OCI-M2 (cell line): ENCODE data around the gene ERFL.
"Not testable (repeated sequence)": the region's sequence is repeated elsewhere in the genome, so short reads cannot be mapped to it uniquely, and the experiment has no call there.

Experiments
- DNase-seq: peaks from one replicate; lab custom pipeline; 2025; ENCODE audit not compliant: unreplicated experiment; lab: John Stamatoyannopoulos, UW

Gene ERFL

DNA sequence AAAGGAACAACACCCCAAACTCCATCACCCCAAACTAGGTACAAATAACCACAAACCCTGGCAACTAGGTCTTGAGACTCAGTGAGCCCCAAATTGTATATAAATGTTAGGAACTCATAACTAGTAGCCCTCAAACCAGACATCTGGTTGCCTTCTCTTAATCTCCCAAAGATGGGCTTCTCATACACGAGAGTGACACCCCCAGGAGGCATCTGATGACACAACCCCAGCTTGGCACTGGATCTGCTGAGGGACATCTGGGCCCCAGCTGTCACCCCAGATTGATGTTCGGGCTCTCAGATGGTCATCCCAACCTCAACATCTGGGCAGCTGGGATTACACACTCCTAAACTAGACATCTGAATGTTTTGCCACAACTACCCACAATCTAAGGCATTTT, 16.1 kb upstream of the ERFL start:
- DNase-seq = no peak

DNA sequence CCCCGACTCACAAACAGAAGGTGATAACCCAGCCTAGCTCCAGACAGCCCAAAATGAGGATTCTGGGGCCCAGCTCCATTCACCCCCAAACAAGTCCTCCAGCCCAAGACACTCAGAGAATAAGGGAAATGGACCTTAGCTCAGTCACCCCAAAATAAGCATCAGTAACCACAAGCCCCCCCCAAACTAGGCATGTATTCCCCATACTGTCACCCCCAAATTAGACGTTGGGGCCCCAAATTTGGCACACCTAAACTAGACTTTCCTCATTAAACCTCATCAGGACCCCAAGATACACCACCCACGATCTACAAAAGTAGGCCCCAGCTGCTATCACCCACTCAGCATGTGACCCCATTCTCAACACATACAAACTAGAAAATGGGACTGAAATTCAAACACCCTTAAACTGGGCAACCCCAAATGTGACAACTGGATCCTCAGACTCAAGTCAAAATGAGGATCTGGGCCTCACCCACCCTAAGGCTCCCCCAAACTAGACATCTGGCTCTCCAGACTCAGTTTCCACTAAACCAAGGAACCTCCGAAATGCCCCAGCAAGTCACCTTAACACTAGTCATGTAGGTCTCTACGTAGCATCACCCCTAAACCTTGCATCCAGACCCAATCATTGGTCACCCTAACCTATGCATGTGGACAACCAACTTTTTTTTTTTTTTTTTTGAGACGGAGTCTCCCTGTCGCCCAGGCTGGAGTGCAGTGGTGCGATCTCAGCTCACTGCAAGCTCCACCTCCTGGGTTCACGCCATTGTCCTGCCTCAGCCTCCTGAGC, 13.4 kb upstream of the ERFL start:
- DNase-seq = no peak

DNA sequence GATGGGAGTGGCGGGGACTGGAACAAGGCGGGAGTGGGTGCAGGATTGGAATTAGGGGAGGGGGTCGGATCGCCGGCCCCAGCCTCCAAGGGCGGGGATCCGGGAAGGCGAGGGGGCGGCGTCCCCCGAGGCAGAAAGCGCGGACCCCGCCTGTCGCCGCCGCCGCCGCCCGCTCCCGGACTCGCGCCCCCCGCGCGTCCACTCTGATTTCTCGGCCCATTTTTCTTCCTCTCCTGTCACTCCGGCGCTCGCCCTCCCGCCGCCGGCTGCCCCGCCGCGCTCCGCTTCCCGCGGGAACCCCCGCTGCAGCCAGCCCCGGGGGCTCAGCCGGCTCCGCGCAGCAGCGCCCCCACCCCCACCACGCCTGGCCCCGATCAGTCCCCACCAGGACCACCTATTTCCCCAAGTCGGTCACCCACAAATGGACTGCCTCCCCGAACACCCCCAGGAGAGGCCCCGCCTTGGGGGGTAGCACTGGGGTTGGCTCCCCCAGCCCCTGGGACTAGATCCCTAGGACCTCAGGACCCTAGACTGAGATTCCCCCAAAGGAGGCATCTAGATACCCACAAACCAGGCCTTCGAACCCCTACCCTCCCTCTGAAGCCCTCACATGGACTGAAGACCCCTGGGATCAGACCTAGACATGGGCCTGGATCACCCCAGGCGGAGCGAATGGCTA, 12.6 kb upstream of the ERFL start:
- DNase-seq = no peak

DNA sequence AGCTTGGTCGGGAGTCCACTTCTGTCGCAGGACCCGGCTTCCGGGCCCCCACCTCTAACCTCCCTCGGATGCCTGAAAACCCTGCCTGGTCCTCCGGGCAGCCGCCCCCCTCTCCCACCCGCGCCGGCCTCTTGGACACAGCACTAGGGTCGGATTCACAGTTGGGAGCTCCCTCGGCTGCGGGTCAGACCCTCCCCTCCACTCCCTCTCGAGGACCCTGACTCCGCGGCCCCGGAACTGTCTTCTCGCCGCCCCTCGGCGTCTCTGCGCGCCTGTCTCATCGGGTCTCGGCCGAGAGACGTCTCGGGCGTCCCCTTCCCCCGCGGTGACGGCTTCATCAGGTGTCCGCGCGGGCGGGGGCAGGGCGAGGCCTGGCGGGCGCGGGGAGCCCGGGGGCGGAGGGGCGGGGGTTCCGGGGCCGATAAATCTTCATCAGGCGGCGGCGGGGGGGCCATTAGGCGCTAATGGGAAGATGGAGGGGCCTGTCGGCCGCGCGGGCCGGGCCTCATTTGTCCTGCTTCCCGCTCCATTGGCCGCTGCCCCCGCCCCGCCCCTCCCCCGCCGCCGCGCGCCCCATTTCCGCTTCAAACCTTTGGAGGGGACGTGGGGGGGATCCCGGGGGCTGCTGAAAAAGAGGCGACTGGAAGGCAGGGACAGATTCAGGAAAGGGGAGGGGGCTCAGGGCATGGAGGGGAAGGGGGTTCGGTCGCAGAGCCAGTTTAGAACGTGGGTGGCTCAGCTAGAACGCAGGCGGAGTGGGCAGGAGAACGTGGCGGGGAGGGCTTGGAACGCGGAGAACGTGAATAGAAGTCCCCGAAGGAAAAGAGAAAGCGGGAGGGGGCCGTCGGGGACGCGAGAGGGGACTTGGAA, 11.8 kb upstream of the ERFL start:
- DNase-seq = no peak

DNA sequence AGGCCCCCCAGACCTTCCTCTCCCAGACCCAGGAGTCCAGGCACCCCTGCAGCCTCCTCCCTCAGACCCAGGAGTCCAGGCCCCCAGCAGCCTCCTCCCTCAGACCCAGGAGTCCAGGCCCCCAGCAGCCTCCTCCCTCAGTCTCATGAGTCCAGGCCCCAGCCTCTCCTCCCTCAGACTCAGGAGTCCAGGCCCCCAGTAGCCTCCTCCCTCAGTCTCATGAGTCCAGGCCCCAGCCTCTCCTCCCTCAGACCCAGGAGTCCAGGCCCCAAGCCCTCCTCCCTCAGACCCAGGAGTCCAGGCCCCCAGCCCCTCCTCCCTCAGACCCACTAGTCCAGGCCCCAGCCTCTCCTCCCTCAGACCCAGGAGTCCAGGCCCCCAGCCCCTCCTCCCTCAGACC, 11.0 kb upstream of the ERFL start:
- DNase-seq = not testable (repeated sequence)

DNA sequence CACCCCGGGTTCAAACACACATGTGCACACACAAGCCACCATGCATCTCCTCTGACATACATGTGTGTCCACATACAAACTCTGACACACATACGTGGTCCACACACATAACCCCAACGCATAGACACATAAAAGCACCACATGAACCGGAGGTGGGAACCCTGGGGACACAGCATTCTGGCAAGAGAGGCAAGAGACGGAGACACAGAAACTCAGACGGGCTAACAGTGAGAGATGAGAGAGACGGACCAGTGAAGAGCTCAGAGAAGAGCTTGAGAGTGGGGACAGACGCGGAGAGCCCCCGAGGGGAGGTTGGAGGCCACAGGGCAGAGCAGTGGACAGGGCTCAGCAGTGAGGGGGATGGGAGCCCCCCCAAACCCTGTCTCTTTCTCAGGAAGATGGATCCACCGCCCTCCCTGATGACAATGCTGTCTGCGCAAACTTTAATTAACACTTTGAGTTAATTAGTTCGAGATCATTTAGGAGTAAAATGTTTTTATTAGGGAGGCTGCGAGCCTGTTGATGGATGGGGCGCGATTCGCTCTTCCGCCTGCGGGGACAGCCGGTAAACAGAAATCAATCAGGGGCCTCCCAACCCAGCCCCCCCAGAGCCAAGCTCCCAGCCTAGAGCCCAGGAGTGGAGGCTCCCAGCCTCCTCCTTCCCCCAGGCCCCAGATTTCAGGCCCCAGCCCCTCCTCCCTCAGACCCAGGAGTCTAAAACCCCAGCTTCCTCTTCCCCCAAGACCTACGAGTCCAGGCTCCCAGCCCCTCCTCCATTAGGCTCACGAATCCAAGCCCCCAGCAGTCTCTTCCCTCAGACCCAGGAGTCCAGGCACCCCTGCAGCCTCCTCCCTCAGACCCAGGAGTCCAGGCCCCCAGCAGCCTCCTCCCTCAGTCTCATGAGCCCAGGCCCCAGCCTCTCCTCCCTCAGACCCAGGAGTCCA, 9.5 kb upstream of the ERFL start:
- no peak for DNase-seq

DNA sequence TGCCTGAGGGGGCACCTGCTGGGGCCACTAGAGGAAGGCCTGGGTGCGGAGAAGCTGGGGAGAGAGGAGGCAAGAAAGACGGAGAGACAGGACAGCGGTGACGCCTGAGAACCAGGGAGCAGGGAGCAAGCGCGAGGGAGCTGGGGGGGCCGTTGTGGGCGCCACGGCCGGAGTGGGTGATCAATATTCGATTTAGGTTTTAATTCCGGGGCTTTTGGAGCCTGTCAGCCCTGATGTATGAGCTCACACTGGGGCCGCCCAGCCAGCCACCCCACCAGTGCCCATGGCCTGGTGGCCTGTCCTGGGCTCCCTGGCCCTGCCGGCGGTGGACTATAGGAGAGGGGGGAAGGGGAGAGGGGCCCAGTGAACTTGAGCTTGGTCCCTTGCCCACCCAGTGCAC, 8.7 kb upstream of the ERFL start:
- no peak for DNase-seq

DNA sequence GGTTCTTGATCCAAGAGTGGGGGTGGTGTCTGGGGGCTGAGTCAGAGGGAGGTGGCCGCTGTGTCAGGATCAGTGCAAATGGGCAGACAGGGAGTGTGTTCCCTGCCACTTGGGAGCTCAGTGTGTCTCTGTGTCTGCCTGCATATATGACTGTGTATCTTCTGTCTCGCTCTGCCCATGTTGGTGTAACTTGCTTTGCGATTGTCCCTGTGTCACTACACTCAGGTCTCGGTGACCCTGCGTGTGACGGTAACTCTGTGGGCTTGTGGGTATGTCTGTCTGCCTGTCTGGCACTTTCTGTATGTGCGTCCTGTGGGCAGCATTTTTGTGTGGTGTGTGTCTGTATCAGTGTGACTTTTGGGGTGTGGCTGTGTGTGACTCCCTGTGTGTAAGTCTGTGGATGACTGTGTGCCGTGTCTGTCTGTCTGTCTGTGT, 8.2 kb upstream of the ERFL start:
- DNase-seq = no peak

DNA sequence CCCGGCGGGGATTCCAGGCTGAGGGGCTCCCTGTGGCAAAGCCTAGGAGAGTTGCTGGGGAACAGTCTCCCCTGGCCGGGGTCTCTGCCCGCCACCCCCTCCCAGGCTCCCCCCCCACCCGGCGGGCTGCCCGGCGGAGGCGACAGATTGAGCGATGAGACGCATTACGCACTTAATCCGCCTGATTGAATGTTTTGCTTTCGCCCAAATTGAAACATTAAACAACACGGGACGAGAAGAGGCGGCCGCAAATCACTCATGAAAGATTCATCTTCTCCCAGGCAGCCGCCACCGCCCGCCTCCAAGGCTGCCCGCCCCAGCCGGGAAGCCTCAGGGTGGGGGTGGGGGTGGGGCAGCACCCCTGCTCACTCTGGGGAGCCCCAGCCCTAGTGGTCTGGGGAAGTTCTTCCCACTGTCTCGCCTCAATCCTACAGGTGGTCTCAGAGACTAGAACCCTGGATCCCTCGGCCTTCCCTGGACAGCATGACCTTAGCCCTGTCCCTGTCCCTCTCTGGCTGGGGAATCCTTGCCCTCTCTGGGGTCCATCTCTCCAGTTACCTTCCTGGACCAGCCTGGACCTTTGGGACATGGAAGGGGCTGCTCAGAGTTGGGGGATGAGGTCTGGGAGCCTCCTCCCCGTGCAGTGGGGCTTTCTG, 7.6 kb upstream of the ERFL start:
- no peak for DNase-seq

DNA sequence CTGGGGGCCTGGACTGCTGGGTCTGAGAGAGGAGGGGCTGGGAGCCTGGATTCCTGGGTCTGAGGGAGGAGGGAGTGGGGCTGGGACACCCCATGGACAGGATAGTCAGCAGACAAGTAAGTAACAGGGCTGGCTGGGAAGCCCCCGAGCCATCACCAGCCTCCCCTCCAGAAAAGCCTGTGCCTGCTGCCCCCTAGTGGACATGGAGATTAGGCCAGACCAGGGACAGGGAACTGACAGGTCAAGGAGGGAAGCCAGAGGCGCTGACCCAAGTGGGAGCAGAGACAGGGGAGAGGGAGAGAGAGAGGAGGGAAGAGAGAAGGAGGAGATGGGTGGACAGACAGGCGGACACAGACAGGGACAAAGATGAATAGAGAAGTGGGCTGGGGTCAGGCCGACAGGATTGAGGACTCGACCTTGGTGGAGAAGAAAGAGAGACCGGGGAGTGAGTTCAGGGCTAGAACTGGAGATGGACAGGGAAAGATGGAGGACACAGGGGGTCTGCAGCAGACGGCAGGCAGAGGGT, 6.7 kb upstream of the ERFL start:
- peak; percentile 69 for DNase-seq

DNA sequence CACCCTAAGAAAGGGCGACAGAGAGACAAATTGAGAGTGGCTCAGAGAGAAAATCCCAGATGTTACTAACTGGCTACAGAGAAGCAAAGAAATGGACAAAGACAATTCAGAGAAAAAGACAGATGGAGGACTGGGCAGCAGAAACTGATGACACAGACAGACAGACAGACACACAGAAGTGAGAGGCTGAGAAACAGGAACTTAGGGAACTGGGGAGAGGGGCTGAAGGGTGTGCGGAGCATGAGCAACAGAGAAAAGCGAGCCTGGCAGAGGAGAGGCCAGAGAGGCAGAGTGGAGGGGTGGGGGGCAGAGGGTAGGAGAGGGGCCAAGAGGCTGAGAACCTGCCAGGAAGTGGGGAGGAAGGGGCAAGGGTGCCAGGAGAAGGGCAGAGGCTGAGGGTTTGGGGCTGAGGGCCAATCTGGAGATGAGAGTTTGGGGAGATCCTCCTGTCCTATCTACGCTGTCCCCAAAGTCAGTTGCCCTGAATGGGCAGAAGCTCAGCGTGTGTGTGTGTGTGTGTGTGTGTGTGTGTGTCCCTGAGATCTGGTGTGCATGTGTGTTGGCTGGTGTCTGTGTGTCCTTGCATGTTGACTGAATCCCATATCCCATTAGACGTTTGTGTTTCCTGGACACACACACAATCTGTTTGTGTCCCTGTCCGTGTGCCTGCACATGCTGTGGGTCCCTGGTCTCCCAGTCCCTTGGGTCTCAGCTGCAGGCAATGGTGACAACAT, 5.6 kb upstream of the ERFL start:
- DNase-seq = no peak

DNA sequence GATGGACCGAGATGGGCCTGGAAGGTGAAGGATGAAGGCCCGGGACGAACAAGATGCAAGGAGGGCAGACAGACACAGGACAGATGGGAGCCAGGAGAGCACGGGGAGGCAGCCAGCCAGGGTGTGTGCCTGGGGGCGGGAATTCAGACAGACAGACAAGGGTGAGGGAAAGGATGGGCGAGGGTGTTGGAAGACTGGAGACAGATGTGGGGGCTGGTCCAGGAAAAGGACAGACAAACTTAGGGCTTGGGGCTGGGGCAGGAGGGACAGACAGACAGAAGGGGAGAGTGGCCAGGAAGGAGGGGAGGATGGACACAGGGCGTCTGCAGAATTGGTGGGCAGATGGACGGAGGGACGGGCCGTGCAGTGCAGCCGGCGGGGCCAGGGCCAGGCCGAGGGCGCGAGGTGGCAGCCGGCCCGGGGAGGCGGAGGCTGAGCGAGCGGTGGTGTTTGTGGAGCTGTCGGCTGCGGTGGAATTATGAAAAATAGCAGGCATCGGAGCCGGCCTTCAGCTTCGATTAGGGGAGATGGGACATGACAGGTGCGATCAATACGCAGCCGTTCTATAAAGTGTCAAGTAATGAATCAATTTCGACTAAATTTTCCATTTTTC, 4.6 kb upstream of the ERFL start:
- DNase-seq = no peak

DNA sequence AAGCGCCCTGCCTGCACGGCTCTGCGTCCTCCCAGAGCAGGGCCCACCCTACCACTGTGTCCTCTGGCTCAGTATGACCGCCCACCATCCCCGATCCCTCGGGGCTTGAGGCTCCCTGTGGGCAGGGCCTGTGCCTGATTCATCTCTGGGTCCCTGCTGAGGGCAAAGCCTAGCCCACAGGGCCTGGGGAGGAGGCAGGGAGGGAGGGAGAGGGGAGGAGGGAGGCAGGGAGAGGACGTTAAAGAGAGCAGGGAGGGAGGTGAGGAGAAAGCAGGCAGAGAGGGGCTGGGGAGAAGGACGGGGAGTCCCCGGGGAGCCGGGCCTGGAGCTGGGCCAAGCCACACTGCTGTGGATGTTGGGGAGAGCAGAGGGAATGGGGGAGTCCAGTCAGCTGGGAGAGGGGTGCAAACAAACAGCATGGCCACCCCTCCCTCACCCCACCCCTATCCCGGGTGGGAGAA, 4.0 kb upstream of the ERFL start:
- DNase-seq = no peak

DNA sequence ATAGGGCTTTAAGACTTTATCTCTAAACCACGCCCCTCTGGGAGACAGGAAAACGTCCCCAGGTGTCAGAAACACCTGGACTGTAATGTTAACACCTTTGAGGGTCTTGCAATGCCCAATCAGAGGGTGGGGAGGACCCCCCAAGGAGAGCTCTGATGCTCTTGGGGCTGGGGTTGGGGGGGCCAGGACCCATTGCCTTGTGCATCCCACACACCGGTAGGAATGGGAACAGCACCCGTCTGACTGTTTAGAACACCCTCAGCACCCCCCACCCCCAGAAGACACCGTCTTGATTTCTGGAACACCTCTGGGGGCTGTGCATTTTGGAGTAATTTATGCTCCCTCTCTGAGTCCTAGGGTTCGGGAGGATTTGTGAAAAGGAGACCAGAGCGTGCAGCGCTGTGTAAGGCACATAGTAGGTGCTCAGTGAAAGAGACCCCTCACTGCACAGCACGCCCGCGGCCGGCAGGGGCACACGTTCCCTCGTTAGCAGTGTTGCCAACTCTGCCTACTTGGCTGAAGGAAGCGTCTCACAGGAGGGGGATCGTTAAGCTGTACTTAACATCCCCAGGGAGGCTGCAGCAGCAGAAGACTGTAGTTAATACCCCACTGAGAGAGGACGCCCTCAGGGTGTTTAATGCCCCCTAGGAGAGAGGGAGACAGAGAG, 2.8 kb upstream of the ERFL start:
- no peak for DNase-seq

DNA sequence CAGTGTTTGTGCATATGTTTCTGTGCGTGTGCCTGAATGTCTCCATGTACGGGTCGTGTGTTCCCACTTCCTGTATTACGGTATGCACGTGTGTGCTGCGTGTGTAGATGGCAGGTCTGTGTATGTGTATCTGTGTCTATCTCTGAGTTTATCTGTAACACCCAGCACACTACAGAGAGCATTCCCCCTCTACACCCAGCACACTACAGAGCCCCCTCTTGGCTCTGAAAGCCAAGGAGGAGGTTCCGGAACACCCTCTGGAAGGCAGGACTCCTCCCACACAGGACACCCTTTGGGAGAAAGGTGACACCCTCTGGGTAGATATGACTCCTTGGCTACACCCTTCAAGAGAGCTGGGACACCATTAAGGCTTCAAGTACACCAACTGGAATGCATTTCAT, 2.1 kb upstream of the ERFL start:
- no peak for DNase-seq

DNA sequence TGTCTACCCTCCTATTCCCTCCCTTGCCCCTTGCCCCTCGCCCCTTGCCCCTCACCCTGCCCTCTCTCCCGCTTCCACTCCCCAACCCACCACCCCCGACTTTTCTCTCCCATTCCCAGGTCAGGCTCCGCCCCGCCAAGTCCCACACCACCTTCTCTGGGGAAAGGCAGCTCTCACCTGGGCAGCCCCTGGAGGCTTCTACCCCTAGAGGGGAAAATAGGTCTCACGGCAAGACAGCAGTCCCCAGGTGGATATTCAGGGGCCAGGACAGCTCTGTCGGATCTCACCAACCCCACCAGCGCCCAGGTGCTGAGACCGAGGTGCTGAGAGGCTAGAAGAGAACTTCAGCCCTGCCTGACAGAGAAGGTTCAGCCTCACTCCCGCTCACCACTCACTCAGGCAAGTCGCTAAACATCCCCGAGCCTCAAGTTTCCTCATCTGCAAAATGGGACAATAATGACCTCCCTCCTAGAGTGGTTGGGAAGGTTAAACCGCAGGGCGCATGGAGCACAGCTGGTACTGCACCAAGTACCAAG, 1.4 kb upstream of the ERFL start:
- no peak for DNase-seq

DNA sequence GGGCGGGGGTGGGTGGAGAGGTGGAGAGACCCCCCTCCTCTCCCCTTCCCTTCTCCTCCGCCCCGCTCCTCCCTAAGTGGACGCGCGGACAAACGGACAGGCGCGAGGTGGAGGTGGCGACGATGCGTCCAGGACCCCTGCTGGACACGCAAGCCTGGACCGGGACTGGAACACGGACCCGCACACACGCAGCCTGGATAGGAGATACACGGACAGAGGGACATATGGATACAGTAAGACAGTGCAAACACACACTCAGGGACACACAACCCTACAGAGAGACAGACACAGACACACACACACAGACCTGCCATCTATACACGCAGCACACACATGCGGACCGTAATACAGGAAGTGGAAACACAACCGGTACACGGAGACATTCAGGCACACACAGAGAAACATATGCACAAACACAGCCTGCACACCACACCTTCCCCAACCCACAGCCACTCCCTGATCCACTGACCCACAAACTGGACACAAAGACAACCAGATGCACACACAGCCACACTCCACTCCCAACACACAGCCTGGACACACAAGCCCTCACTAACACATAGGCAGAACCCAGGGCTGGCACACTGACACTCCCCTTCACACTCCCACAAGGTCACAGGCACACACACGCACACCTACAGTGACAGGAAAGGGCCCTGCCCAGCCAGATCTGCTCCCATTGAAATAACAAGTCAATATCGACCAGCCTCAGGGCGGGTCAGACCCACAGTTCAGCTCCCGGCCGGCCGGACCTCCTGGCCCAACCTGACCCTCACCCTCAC, 696 bp upstream of the ERFL start:
- DNase-seq = no peak
